ENCODE results near the gene POU4F2.

Gene POU4F2

GRCh38 chr4:146640465-146641061 is 1.9 kb downstream of the POU4F2 start:
- Histone ChIP-seq H3K56ac (ENCODE audit: low read length) (no peak overlapping the region), H2BK5ac (ENCODE audit: low read length) (no peak overlapping the region), H4K5ac (ENCODE audit: low read length) (no peak overlapping the region), H3K9ac (ENCODE audit: low read length) (no peak overlapping the region), H3K23ac (ENCODE audit: low read length) (no peak overlapping the region), H3K4me3 (ENCODE audit: low read length) (no peak overlapping the region), H3K27ac (ENCODE audit: low read depth, low read length) (no peak overlapping the region), H3K4ac (ENCODE audit: low read depth, low read length) (no peak overlapping the region), H3K79me2 (ENCODE audit: control insufficient read depth, insufficient read depth, low read length) (no peaks in the 10 kb centered on the region), H2BK120ac (ENCODE audit: low read depth, low read length) (no peak overlapping the region), H3K4me1 (ENCODE audit: control insufficient read depth, low read depth, low read length) (no peaks in the 10 kb centered on the region), H2AK5ac (ENCODE audit: low read length) (no peak overlapping the region), H3K36me3 (ENCODE audit: control insufficient read depth, insufficient read depth, low read length) (no peaks in the 10 kb centered on the region), H3K18ac (ENCODE audit: low read length) (no peak overlapping the region), H3K79me1 (ENCODE audit: low read length) (no peaks in the 10 kb centered on the region), H3K4me2 (ENCODE audit: low read length) (no peak overlapping the region), H3K27me3 (ENCODE audit: insufficient read depth, low read length, poor library complexity) (peaks cover 50% of the 10 kb centered on the region), H4K8ac (ENCODE audit: low read depth, low read length) (no peak overlapping the region), H2BK15ac (replicated peaks; ENCODE audit: low read depth) (no peak overlapping the region)
- no CpG with 5 or more reads among the region's 37 CpGs for WGBS (ENCODE audit: extremely low coverage, insufficient coverage, low lambda C conversion rate)
- DNase-seq: no peak

DNA sequence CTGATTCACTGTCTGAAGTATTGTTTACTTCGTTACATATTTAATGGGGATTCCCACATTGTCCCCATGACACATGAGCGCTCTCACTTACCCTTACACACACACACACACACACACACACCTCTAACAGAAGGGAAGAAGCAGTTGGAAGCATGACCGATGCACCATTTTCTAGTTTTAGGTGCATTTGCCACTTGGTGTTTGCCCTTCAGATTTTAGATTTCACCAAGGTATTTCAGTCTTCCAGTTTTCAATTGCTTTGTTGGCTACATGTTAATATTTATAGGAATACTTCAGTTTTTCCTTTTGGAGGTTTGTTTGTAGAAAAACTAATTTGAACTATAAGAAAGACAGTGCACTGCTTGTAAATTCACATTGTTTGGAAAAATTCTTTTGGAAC is 3.1 kb downstream of the POU4F2 start:
- H3K18ac ChIP-seq (ENCODE audit: low read length): no peak overlapping the region
- DNase-seq: no peak
- no CpG with 5 or more reads among the region's 3 CpGs for WGBS (ENCODE audit: extremely low coverage, insufficient coverage, low lambda C conversion rate)

DNA sequence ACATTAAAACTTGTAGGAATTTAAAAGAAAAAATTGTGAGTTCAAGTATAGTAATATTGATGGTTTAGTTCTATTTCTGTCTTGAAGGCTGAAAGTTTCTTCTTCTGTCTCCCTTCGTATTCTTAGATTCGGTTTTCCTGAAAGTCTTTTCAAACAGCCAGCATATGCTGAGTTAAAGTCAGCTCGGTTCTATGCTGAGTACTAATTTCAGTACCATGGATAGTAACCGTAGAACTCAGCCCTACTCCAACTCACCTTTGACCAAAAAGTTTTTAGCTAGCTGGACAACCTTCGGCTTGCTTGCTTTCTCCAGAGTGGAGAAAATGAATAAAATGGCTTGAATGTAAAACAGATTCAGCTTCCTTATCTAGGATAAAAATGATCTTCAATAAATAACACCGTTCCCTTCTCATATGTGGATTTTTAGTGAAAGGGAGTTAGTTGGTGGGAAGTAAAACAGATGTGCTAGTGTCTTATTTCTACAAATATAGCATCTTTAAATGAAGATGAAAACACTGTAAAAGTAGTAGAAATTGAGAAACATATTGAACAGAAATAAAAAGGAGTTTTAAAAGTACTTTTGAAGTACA is 5.2 kb downstream of the POU4F2 start:
- Histone ChIP-seq H2BK15ac (replicated peaks; ENCODE audit: low read depth) (no peak overlapping the region), H3K27me3 (ENCODE audit: insufficient read depth, low read length, poor library complexity) (peaks cover 52% of the 10 kb centered on the region), H3K79me1 (ENCODE audit: low read length) (no peaks in the 10 kb centered on the region), H3K79me2 (ENCODE audit: control insufficient read depth, insufficient read depth, low read length) (no peaks in the 10 kb centered on the region), H2AK5ac (ENCODE audit: low read length) (no peak overlapping the region), H3K4me3 (ENCODE audit: low read length) (no peak overlapping the region), H3K9ac (ENCODE audit: low read length) (no peak overlapping the region), H3K4me2 (ENCODE audit: low read length) (no peak overlapping the region), H3K4me1 (ENCODE audit: control insufficient read depth, low read depth, low read length) (no peaks in the 10 kb centered on the region), H4K5ac (ENCODE audit: low read length) (no peak overlapping the region), H3K56ac (ENCODE audit: low read length) (no peak overlapping the region), H3K18ac (ENCODE audit: low read length) (no peak overlapping the region), H3K27ac (ENCODE audit: low read depth, low read length) (no peak overlapping the region), H3K36me3 (ENCODE audit: control insufficient read depth, insufficient read depth, low read length) (no peaks in the 10 kb centered on the region), H2BK5ac (ENCODE audit: low read length) (no peak overlapping the region), H3K4ac (ENCODE audit: low read depth, low read length) (no peak overlapping the region), H3K23ac (ENCODE audit: low read length) (no peak overlapping the region), H2BK120ac (ENCODE audit: low read depth, low read length) (no peak overlapping the region), H4K8ac (ENCODE audit: low read depth, low read length) (no peak overlapping the region)
- no CpG with 5 or more reads among the region's 6 CpGs for WGBS (ENCODE audit: extremely low coverage, insufficient coverage, low lambda C conversion rate)
- DNase-seq: peak; percentile 65

More for the DNA sequence above, 3.1 kb downstream of the POU4F2 start:
- no peak overlapping the region for H2AK5ac ChIP-seq (ENCODE audit: low read length)
- H2BK5ac ChIP-seq (ENCODE audit: low read length): no peak overlapping the region
- no peak overlapping the region for H2BK15ac ChIP-seq (replicated peaks; ENCODE audit: low read depth)
- H3K79me1 ChIP-seq (ENCODE audit: low read length): no peaks in the 10 kb centered on the region
- H3K23ac ChIP-seq (ENCODE audit: low read length): no peak overlapping the region
- no peaks in the 10 kb centered on the region for H3K4me1 ChIP-seq (ENCODE audit: control insufficient read depth, low read depth, low read length)
- H3K27ac ChIP-seq (ENCODE audit: low read depth, low read length): no peak overlapping the region
- H3K56ac ChIP-seq (ENCODE audit: low read length): no peak overlapping the region
- H3K4me2 ChIP-seq (ENCODE audit: low read length): no peak overlapping the region
- no peak overlapping the region for H3K9ac ChIP-seq (ENCODE audit: low read length)
- no peaks in the 10 kb centered on the region for H3K79me2 ChIP-seq (ENCODE audit: control insufficient read depth, insufficient read depth, low read length)
- no peak overlapping the region for H4K8ac ChIP-seq (ENCODE audit: low read depth, low read length)
- no peak overlapping the region for H3K4ac ChIP-seq (ENCODE audit: low read depth, low read length)
- H4K5ac ChIP-seq (ENCODE audit: low read length): no peak overlapping the region
- no peaks in the 10 kb centered on the region for H3K36me3 ChIP-seq (ENCODE audit: control insufficient read depth, insufficient read depth, low read length)
- H2BK120ac ChIP-seq (ENCODE audit: low read depth, low read length): no peak overlapping the region
- no peak overlapping the region for H3K4me3 ChIP-seq (ENCODE audit: low read length)
- H3K27me3 ChIP-seq (ENCODE audit: insufficient read depth, low read length, poor library complexity): peaks cover 51% of the 10 kb centered on the region

DNA sequence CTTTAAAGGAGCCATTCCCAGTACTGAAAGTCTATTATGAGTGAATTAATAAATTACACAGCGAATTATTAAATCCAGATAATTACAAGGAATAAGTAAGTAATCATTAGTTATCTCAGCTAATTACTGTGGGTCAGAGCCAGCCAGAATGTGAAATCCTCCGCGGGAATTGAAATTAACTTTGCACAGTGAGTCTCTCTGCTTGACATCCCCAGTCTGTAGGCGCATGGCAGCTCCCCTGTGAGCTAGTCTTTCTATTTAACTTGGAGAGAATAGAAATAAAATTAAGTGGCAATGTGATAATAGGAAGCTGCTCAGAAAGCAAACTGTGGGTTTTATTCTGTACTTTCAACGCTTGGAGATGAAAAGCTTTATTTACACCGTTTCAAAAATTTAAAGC is 7.2 kb downstream of the POU4F2 start:
- no peak overlapping the region for H4K8ac ChIP-seq (ENCODE audit: low read depth, low read length)
- no peak overlapping the region for H3K4ac ChIP-seq (ENCODE audit: low read depth, low read length)
- no peaks in the 10 kb centered on the region for H3K79me1 ChIP-seq (ENCODE audit: low read length)
- no CpG with 5 or more reads among the region's 6 CpGs for WGBS (ENCODE audit: extremely low coverage, insufficient coverage, low lambda C conversion rate)
- no peaks in the 10 kb centered on the region for H3K79me2 ChIP-seq (ENCODE audit: control insufficient read depth, insufficient read depth, low read length)
- no peak overlapping the region for H2BK5ac ChIP-seq (ENCODE audit: low read length)
- H2BK15ac ChIP-seq (replicated peaks; ENCODE audit: low read depth): no peak overlapping the region
- DNase-seq: no peak
- H3K23ac ChIP-seq (ENCODE audit: low read length): no peak overlapping the region
- no peak overlapping the region for H3K4me3 ChIP-seq (ENCODE audit: low read length)
- no peak overlapping the region for H3K56ac ChIP-seq (ENCODE audit: low read length)
- peaks cover 53% of the 10 kb centered on the region for H3K27me3 ChIP-seq (ENCODE audit: insufficient read depth, low read length, poor library complexity)
- no peak overlapping the region for H2AK5ac ChIP-seq (ENCODE audit: low read length)
- H3K36me3 ChIP-seq (ENCODE audit: control insufficient read depth, insufficient read depth, low read length): no peaks in the 10 kb centered on the region
- no peak overlapping the region for H3K9ac ChIP-seq (ENCODE audit: low read length)
- no peak overlapping the region for H3K4me2 ChIP-seq (ENCODE audit: low read length)
- no peak overlapping the region for H2BK120ac ChIP-seq (ENCODE audit: low read depth, low read length)
- H4K5ac ChIP-seq (ENCODE audit: low read length): no peak overlapping the region
- no peaks in the 10 kb centered on the region for H3K4me1 ChIP-seq (ENCODE audit: control insufficient read depth, low read depth, low read length)
- H3K27ac ChIP-seq (ENCODE audit: low read depth, low read length): no peak overlapping the region
- H3K18ac ChIP-seq (ENCODE audit: low read length): no peak overlapping the region

DNA sequence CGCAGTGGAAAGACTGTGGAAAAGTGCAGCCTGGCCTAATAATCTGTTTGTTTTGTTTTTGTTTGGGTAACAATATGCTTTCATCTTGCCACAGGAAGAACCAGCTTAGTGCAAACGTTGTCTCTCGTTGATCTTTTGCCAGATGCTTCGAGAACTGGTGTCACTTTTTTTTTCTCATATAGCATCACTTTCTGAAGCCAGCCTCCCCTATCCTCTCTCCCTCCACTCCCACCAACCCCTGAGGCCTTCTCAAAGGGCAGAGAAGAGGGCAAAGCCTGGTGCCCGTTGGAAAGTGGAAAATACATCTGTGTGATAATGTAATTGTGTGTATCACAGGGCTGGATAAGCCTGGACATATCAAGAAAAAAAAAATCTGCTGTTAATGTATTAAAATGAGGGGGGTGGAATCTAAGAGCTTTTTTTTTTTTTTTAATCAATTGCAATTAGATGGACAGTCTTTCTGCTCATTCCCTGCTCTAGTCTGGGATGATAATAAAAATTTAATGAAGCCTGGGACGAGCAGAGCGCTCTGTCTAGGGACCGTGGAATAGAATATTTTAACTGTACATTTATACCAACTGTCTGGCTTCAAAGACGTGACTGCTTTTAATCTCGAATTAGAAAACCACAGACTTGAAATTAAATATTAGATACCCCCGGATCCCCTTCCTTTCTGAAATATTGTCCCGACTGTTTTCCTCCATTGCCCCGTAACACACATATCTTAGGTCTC is 8.1 kb downstream of the POU4F2 start:
- no peak overlapping the region for H2AK5ac ChIP-seq (ENCODE audit: low read length)
- H4K8ac ChIP-seq (ENCODE audit: low read depth, low read length): no peak overlapping the region
- H2BK5ac ChIP-seq (ENCODE audit: low read length): no peak overlapping the region
- peaks cover 56% of the 10 kb centered on the region for H3K27me3 ChIP-seq (ENCODE audit: insufficient read depth, low read length, poor library complexity)
- H3K18ac ChIP-seq (ENCODE audit: low read length): no peak overlapping the region
- no peak overlapping the region for H3K27ac ChIP-seq (ENCODE audit: low read depth, low read length)
- H3K56ac ChIP-seq (ENCODE audit: low read length): no peak overlapping the region
- whole genome bisulfite sequencing (ENCODE audit: extremely low coverage, insufficient coverage, low lambda C conversion rate): no CpG with 5 or more reads among the region's 13 CpGs
- DNase-seq: no peak
- no peak overlapping the region for H3K23ac ChIP-seq (ENCODE audit: low read length)
- no peaks in the 10 kb centered on the region for H3K79me1 ChIP-seq (ENCODE audit: low read length)
- no peaks in the 10 kb centered on the region for H3K4me1 ChIP-seq (ENCODE audit: control insufficient read depth, low read depth, low read length)
- H3K4me3 ChIP-seq (ENCODE audit: low read length): no peak overlapping the region
- no peak overlapping the region for H3K4me2 ChIP-seq (ENCODE audit: low read length)
- no peaks in the 10 kb centered on the region for H3K36me3 ChIP-seq (ENCODE audit: control insufficient read depth, insufficient read depth, low read length)
- H2BK15ac ChIP-seq (replicated peaks; ENCODE audit: low read depth): no peak overlapping the region
- H3K4ac ChIP-seq (ENCODE audit: low read depth, low read length): no peak overlapping the region
- no peak overlapping the region for H3K9ac ChIP-seq (ENCODE audit: low read length)
- no peaks in the 10 kb centered on the region for H3K79me2 ChIP-seq (ENCODE audit: control insufficient read depth, insufficient read depth, low read length)
- H2BK120ac ChIP-seq (ENCODE audit: low read depth, low read length): no peak overlapping the region
- no peak overlapping the region for H4K5ac ChIP-seq (ENCODE audit: low read length)

Measured in mesendoderm (in vitro differentiated cells).